ENCODE measurements around the gene HYAL2.

HYAL2 gene

DNA sequence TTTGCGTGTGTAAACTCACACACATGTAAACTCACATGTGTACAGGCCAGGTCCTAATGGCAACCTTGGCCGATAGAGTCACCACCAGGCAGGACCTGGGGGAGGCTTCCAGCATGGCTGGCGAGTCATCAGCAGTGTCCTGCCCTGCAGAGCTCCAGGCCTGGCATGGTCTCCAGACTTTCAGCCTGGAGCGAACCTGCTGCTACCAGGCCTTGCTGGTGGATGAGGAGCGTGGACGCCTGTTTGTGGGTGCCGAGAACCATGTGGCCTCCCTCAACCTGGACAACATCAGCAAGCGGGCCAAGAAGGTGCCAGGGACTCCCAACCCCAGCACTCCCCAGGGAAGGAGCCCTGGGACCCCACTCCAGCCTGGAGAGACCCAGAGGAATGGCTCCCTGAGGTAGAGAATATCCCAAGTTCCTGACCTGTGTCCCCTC, 52.5 kb downstream of the HYAL2 start:
- DNase-seq (ENCODE audit: low spot score), result no peak

DNA sequence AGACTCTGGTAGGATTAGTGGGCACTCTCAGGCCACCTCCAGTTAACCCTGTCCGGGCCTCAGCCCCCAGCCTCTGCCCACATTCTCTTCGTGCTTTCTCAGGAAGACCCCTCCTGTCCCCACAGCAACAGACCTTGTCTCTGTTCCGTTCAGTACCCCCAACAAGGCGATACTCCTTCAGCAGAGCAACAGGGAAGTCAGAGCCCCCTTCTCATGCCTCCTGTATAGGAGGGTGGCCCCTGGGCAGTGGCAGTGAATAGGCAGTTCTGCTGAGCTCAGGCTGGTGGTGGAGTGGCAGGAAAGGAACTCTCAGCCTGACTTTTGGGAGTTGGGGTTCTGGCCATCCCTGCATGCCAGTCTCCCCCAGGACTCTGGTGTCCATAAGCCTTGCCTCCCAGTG, 53.1 kb downstream of the HYAL2 start:
- DNase-seq (ENCODE audit: low spot score), result no peak

DNA sequence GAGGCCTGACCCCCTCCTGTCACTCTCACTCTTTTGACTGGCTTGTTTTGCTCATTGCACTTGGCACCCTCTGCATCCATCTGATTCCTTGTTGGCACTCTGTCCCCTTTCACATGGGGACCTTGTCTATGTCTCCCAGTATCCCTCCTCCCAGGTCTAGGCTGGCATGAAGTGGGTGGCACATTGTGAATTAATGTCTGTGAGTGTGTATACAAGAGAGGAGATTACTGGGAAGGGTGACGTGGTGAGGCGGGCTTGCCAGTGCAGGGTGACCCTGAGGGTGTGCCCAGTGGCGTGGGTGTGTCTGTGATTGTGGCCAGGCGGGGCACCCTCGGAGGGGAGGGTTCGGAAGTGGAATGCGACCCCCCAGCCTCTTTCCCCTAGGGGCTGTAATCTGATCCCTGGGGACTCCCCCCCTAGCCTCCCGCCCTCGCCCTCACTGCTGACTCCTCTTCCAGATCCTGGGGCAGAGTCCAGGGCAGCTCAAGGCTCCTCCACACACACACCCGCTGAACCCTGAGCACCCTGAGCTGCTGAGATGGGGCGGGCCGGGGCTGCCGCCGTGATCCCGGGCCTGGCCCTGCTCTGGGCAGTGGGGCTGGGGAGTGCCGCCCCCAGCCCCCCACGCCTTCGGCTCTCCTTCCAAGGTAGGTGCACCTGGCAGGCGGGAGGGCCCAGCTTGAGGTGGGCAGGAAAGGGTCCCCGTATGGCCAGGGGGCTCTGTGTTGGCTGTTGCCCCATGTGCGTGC, 53.7 kb downstream of the HYAL2 start, which contains the start of gene SEMA3B:
Gene SEMA3B, plus strand, starts transcription at position 445 of the 749 bp plus-strand sequence. Its CDS starts 94 bp downstream, at position 539.
- DNase-seq (ENCODE audit: low spot score), result no peak

DNA sequence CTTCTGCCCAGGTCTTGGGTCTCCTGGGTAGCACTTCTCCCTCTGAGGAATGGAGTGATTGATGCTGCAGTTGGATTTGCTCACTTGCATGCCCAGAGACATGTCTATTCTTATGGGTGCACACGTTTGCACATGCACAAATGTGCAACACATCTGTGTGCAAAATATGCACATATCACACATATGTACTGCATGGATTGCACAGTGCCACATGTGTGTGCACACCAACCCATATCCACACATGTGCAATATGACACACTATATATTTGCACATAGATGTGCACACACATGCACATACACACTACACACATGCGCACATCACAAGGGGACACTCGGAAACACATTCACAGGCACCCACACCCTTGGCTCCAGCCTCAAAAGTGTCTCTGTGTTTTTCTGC, 54.3 kb downstream of the HYAL2 start:
- no peak for DNase-seq (ENCODE audit: low spot score)
